ENCODE data around the gene MRPS2. TPM values are rescaled to one million over a fixed set of nuclear protein-coding genes. Genes with fewer than 3 reads are reported as not detected.

Gene MRPS2
- total RNA-seq, 4 donors from 2014 or later = 26.5 to 47.5 (median 33.1) TPM

- H3K9me3 ChIP-seq = no peaks in the 10 kb centered on the region
- no peak overlapping the region for H3K4me3 ChIP-seq (replicated peaks in 1 of 3)
- H3K36me3 ChIP-seq = no peaks in the 10 kb centered on the region
- DNase-seq = no peak
- intact Hi-C loops (cut with DNase I) = no loop called here
- no peak overlapping the region for H3K27ac ChIP-seq
- no peaks in the 10 kb centered on the region for H3K27me3 ChIP-seq
- H3K4me1 ChIP-seq = no peaks in the 10 kb centered on the region
- TF ChIP-seq POLR2A (IDR thresholded peaks at IDR 0.05) (no peak), CTCF (IDR thresholded peaks at IDR 0.05) (no peak)
- WGBS, 2 donors = 58 to 77% methylated on average over 11 to 21 of the region's 21 CpGs
These were observed 23.1 kb downstream of the MRPS2 start for GRCh38 chr9:135523521-135524129.

GRCh38 chr9:135524130-135524861 is 23.8 kb downstream of the MRPS2 start:
- intact Hi-C loops (cut with DNase I) = no loop called here
- no peaks in the 10 kb centered on the region for H3K27me3 ChIP-seq

GRCh38 chr9:135525241-135526088 is 25.0 kb downstream of the MRPS2 start:
- intact Hi-C loops (cut with DNase I) = no loop called here
- 81 to 85% methylated on average over 18 to 19 of the region's 31 CpGs for WGBS, 2 donors
- no peak overlapping the region for H3K4me3 ChIP-seq (replicated peaks in 1 of 3)
- H3K27ac ChIP-seq = no peak overlapping the region
- H3K36me3 ChIP-seq = no peaks in the 10 kb centered on the region
- no peak for TF ChIP-seq POLR2A (IDR thresholded peaks at IDR 0.05)
- TF ChIP-seq CTCF (IDR thresholded peaks at IDR 0.05) = no peak
- DNase-seq = no peak
- H3K4me1 ChIP-seq = no peaks in the 10 kb centered on the region
- H3K27me3 ChIP-seq = no peaks in the 10 kb centered on the region
- no peaks in the 10 kb centered on the region for H3K9me3 ChIP-seq

More at GRCh38 chr9:135524130-135524861, 23.8 kb downstream of the MRPS2 start:
- H3K27ac ChIP-seq = no peak overlapping the region
- WGBS, 2 donors = 66 to 80% methylated on average over 15 to 21 of the region's 27 CpGs
- no peaks in the 10 kb centered on the region for H3K4me1 ChIP-seq
- no peak for DNase-seq
- TF ChIP-seq POLR2A (IDR thresholded peaks at IDR 0.05) = no peak
- H3K36me3 ChIP-seq = no peaks in the 10 kb centered on the region
- H3K9me3 ChIP-seq = no peaks in the 10 kb centered on the region
- H3K4me3 ChIP-seq (replicated peaks in 1 of 3) = no peak overlapping the region

- intact Hi-C loops (cut with DNase I) = no loop called here
- Histone ChIP-seq H3K27me3 (no peaks in the 10 kb centered on the region), H3K4me3 (replicated peaks in 1 of 3) (no peak overlapping the region), H3K9me3 (no peaks in the 10 kb centered on the region), H3K36me3 (no peaks in the 10 kb centered on the region), H3K27ac (no peak overlapping the region), H3K4me1 (no peaks in the 10 kb centered on the region)
- DNase-seq = no peak
- 47 to 63% methylated on average over 3 to 8 of the region's 11 CpGs for WGBS, 2 donors
- TF ChIP-seq CTCF (IDR thresholded peaks at IDR 0.05) = no peak
- TF ChIP-seq POLR2A (IDR thresholded peaks at IDR 0.05) = no peak
These were observed 25.7 kb downstream of the MRPS2 start for GRCh38 chr9:135526089-135526729.
